Esophagus muscularis mucosa (tissue), 4 donors: Measurements from ENCODE around the gene TEAD1. TPM values are rescaled to one million over a fixed set of nuclear protein-coding genes. Genes with fewer than 3 reads are reported as not detected.

Experiments
- DNase-seq: peaks from one replicate; pipeline ENCODE4 v3.0.0-alpha.2; 2017; ENCODE audit errors: extremely low spot score
- H3K27ac ChIP-seq, 4 donors: fragments of 200-600 bp; sonication (generic); replicated peaks in 1 of 4; 1 replicate in 3 of 4; 2 replicates in 1 of 4; pipeline ENCODE4 v1.5.1; 2016 to 2019; ENCODE audit warnings: mild to moderate bottlenecking in 1 of 4
- H3K27me3 ChIP-seq, 4 donors: fragments of 200-600 bp; sonication (generic); one replicate each; pipeline versions ENCODE4 v1.5.1 to v1.6.0; 2016 to 2019
- H3K36me3 ChIP-seq, 4 donors: fragments of 200-600 bp; sonication (generic); one replicate each; pipeline ENCODE4 v1.5.1; 2016 to 2019
- H3K4me1 ChIP-seq, 4 donors: fragments of 200-600 bp; sonication (generic); one replicate each; pipeline ENCODE4 v1.5.1; 2016 to 2019
- H3K4me3 ChIP-seq, 4 donors: fragments of 200-600 bp; sonication (generic); 1 replicate in 2 of 4; 2 replicates in 2 of 4; pipeline ENCODE4 v1.5.1; 2016 to 2019; ENCODE audit warnings: mild to moderate bottlenecking in 4 of 4, moderate library complexity in 1 of 4
- H3K9me3 ChIP-seq, 4 donors: fragments of 200-600 bp; sonication (generic); 1 replicate in 3 of 4; 2 replicates in 1 of 4; pipeline ENCODE4 v1.5.1; 2016 to 2019
- EP300 ChIP-seq: sonication (generic); formaldehyde crosslinking; IDR thresholded peaks from one replicate; pipeline ENCODE4 v1.6.1; 2017; ENCODE audit warnings: antibody characterized with exemption
- POLR2A ChIP-seq: fragments of 450-650 bp; IDR thresholded peaks from one replicate; pipeline ENCODE4 v1.6.1; 2017; ENCODE audit warnings: antibody characterized with exemption, moderate library complexity, mild to moderate bottlenecking, low read depth
- POLR2AphosphoS5 ChIP-seq, 2 donors: sonication (generic); formaldehyde crosslinking; IDR thresholded peaks; one replicate each; pipeline ENCODE4 v1.6.1; 2017; ENCODE audit warnings: antibody characterized with exemption in 2 of 2
- WGBS: methylation state at CpG from one replicate; pipeline ENCODE4 v1.1.5; 2018; 5-methylcytosine and 5-hydroxymethylcytosine counted together
- intact Hi-C: fragments of 100-400 bp; cut with DNase I; formaldehyde crosslinking; loops from one replicate; pipeline ENCODE4 v1.15.1; 2023
- total RNA-seq, 4 donors: library from RNA; depleted of rRNA; stranded (reverse); fragments of >200 nt; gene quantifications; one replicate each; pipeline versions ENCODE4 v1.1.0 to v1.2.1, GENCODE V29; 2016
- TF ChIP-seq, protein P1 (sequence below), 3 experiments: fragments of 200-600 bp in 2 of 3; fragments of 450-650 bp in 1 of 3; sonication (generic) in 2 of 3; IDR thresholded peaks; one replicate each; pipeline ENCODE4 v1.5.1; 2017 to 2019; ENCODE audit warnings: antibody characterized with exemption in 3 of 3, mild to moderate bottlenecking in 2 of 3, moderate library complexity in 1 of 3

TEAD1 gene
- total RNA-seq, 4 donors from 2014 or later, result 147 to 307 (median 232) TPM

DNA sequence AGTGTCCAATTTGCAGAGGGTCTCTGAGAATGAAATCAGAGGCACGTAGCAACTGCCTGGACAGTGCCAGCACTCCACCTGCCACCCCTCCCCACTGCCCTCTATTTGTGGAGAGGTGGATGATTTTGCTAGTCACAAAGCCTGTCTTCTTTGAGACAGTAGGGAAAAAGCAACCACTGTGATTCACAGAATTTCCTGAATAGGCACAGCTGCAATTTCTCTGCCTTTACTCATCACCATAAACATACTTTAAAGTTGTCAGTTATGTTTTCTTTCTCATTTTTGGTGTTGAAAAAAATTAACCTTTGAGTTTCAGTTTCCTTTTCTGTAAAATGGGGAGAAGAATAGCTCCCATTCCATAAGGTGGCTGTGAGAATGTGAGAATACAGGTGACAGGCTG, 134.3 kb downstream of the TEAD1 start:
- Histone ChIP-seq H3K4me1 (peaks cover 11 to 68% (median 45%) of the 10 kb centered on the region in 4 donors), H3K36me3 (no peaks in the 10 kb centered on the region), H3K27ac (no peak overlapping the region), H3K9me3 (no peaks in the 10 kb centered on the region), H3K4me3 (no peak overlapping the region), H3K27me3 (no peaks in the 10 kb centered on the region)
- TF ChIP-seq POLR2AphosphoS5 (IDR thresholded peaks at IDR 0.05) (no peak), POLR2A (no peak), EP300 (no peak)
- TF ChIP-seq, protein P1, sequence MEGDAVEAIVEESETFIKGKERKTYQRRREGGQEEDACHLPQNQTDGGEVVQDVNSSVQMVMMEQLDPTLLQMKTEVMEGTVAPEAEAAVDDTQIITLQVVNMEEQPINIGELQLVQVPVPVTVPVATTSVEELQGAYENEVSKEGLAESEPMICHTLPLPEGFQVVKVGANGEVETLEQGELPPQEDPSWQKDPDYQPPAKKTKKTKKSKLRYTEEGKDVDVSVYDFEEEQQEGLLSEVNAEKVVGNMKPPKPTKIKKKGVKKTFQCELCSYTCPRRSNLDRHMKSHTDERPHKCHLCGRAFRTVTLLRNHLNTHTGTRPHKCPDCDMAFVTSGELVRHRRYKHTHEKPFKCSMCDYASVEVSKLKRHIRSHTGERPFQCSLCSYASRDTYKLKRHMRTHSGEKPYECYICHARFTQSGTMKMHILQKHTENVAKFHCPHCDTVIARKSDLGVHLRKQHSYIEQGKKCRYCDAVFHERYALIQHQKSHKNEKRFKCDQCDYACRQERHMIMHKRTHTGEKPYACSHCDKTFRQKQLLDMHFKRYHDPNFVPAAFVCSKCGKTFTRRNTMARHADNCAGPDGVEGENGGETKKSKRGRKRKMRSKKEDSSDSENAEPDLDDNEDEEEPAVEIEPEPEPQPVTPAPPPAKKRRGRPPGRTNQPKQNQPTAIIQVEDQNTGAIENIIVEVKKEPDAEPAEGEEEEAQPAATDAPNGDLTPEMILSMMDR (IDR thresholded peaks at IDR 0.05), result no peak
- 62% methylated on average over 1 of the region's 1 CpG for WGBS
- no peak for DNase-seq
- intact Hi-C loops, result no loop called here

DNA sequence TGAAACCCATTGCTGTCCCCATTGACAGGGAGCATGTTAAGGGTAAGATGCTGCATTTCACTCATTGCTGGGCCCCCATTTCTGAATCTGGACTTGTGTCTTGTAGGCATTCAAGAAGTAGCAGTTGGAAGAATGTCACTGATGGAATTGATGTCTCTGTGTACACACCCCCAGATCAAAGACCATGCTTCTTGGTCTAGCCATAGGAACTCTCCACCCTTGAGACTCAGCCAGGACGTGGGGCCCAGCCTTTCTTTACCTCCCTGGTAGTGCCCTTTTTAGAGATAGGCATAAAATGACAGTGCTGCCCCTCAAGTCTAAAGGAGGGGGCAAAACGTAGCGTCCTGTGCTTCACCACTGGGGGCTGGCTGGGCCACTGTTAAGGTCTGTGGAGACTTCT, 135.1 kb downstream of the TEAD1 start:
- no peak overlapping the region for H3K27ac ChIP-seq
- TF ChIP-seq, protein P1 (IDR thresholded peaks at IDR 0.05), result no peak
- TF ChIP-seq POLR2AphosphoS5 (IDR thresholded peaks at IDR 0.05) (no peak), EP300 (no peak), POLR2A (no peak)
- H3K9me3 ChIP-seq, result no peaks in the 10 kb centered on the region
- intact Hi-C loops, result no loop called here
- no peaks in the 10 kb centered on the region for H3K36me3 ChIP-seq
- no peak for DNase-seq
- H3K4me1 ChIP-seq, result peaks cover 18 to 68% (median 45%) of the 10 kb centered on the region in 4 donors
- 94% methylated on average over 3 of the region's 3 CpGs for WGBS
- no peak overlapping the region for H3K4me3 ChIP-seq
- H3K27me3 ChIP-seq, result no peaks in the 10 kb centered on the region

DNA sequence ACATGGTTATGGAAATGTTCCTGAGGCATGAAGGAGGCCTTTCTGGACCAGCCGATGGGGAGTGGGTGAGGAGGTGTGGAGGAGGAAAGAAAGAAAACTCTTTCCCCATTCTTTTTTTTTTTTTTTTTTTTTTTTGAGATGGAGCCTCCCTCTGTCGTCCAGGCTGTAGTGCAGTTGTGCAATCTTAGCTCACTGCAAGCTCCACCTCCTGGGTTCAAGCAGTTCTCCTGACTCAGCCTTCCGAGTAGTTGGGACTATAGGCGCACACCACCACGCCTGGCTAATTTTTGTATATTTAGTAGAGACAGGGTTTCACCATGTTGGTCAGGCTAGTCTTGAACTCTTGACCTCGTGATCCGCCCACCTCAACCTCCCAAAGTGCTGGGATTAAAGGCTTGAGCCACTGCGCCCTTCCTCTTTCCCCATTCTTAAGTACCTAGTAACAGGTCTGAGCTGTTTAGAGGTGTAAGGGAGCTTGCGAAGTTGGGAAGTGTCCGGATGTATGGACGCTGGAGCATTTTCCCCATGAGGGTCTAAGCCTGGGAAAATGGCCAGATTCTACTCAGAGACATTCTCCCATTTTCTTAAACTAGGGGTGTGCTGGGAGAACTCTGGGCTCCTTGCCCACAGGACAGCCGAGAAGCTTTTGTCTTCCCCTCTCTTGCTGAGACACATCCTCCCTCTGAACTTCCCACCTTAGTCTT, 135.8 kb downstream of the TEAD1 start:
- no peak overlapping the region for H3K27ac ChIP-seq
- DNase-seq, result no peak

DNA sequence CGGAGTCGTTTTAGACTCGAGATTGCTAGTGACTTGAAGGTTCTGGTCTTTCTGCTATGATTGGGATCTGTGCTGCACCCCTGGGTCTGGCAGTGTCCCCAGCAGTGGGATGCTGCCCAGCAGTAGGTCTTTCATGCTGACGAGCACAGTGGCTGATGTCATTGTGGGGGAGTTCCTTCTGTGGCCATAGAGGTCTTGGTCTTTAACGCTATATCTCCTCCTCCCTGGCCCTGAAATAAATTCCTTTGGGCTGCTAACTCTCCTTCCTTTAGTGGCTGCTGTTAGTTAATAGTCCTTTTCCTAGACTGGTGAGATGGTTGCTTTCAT, 136.3 kb downstream of the TEAD1 start:
- no peaks in the 10 kb centered on the region for H3K27me3 ChIP-seq
- WGBS, result 42% methylated on average over 5 of the region's 5 CpGs
- H3K4me3 ChIP-seq, result no peak overlapping the region
- H3K4me1 ChIP-seq, result peaks cover 29 to 77% (median 54%) of the 10 kb centered on the region in 4 donors
- TF ChIP-seq, protein P1 (IDR thresholded peaks at IDR 0.05), result no peak
- no peak for TF ChIP-seq POLR2A
- no peak for TF ChIP-seq EP300
- TF ChIP-seq POLR2AphosphoS5 (IDR thresholded peaks at IDR 0.05), result no peak
- no peaks in the 10 kb centered on the region for H3K9me3 ChIP-seq
- no peaks in the 10 kb centered on the region for H3K36me3 ChIP-seq
- DNase-seq, result no peak
- no peak overlapping the region for H3K27ac ChIP-seq
- intact Hi-C loops, result no loop called here

More for the DNA sequence above, 135.8 kb downstream of the TEAD1 start:
- peaks cover 24 to 72% (median 48%) of the 10 kb centered on the region in 4 donors for H3K4me1 ChIP-seq
- no peaks in the 10 kb centered on the region for H3K9me3 ChIP-seq
- no peak overlapping the region for H3K4me3 ChIP-seq
- intact Hi-C loops, result no loop called here
- 76% methylated on average over 12 of the region's 12 CpGs for WGBS
- no peaks in the 10 kb centered on the region for H3K27me3 ChIP-seq
- H3K36me3 ChIP-seq, result no peaks in the 10 kb centered on the region
- TF ChIP-seq POLR2AphosphoS5 (IDR thresholded peaks at IDR 0.05) (no peak), POLR2A (no peak), EP300 (no peak)

DNA sequence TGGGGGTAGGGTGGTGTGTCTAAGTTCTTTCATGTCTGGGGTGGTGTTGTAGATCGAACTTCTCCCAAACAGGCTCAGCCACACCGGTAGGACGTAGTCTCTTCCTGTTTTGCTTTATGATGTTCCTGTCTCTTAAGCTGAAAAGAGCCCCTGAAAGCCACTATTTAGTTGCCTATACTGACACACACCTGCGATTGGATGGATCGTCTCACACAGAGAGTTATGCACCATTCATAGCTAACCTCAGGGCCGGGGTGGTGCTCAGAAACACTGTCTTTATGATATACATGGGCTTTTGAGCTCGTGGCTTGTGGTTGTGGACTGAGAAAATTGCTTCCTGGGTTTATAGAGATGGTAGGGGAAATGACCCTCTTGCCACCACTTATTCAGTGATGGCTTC, 137.6 kb downstream of the TEAD1 start:
- no peak for TF ChIP-seq POLR2AphosphoS5 (IDR thresholded peaks at IDR 0.05)
- no peak for TF ChIP-seq EP300
- TF ChIP-seq, protein P1 (IDR thresholded peaks at IDR 0.05), result no peak
- H3K36me3 ChIP-seq, result no peaks in the 10 kb centered on the region
- DNase-seq, result no peak
- 87% methylated on average over 7 of the region's 7 CpGs for WGBS
- H3K9me3 ChIP-seq, result no peaks in the 10 kb centered on the region
- H3K4me1 ChIP-seq, result peaks cover 42 to 79% (median 61%) of the 10 kb centered on the region in 4 donors
- no peak overlapping the region for H3K27ac ChIP-seq
- intact Hi-C loops, result no loop called here
- no peak overlapping the region for H3K4me3 ChIP-seq
- no peaks in the 10 kb centered on the region for H3K27me3 ChIP-seq
